Cardiac fibroblast (primary cell): ENCODE measurements around the gene FCRL4.
"Not testable (repeated sequence)": the region's sequence is repeated elsewhere in the genome, so short reads cannot be mapped to it uniquely, and the experiment has no call there.

Experiments used
- DNase-seq, 2 donors: peaks; one replicate each; pipeline versions ENCODE4 v3.0.0 to v3.0.0-alpha.2; 2010; ENCODE audit warnings: low read depth in 2 of 2
- H3K4me3 ChIP-seq, 2 donors: replicated peaks in 1 of 2; 1 replicate in 1 of 2; 2 replicates in 1 of 2; pipeline ENCODE4 v1.5.1; 2011; ENCODE audit warnings: low read depth in 2 of 2, low read length in 2 of 2, mild to moderate bottlenecking in 2 of 2, moderate library complexity in 1 of 2
- TF ChIP-seq, protein P1 (sequence below): IDR thresholded peaks from one replicate; pipeline ENCODE4 v1.5.1; 2011; ENCODE audit warnings: low read depth, mild to moderate bottlenecking, low read length, inconsistent platforms

FCRL4 gene

DNA sequence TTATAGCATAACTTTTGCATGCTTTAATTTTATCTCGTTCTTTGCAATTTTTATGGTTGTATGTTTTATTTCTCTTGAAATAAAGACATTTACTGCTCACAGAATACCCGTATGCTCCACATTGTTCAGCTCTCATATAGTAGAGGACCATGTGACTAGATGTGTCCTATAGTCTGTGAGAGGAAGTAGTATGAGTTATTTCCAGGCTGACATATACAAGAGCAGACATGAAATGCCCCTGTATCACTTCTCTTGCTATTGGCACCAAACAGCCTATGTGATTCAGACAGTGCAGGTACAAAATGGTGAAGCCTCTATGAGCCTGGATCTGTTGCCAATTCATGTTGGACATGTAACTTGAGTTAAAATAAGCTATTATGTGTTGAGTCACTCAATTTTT lies 39.8 kb downstream of the FCRL4 start:
- H3K4me3 ChIP-seq: no peak overlapping the region
- DNase-seq: no peak
- TF ChIP-seq, protein P1, sequence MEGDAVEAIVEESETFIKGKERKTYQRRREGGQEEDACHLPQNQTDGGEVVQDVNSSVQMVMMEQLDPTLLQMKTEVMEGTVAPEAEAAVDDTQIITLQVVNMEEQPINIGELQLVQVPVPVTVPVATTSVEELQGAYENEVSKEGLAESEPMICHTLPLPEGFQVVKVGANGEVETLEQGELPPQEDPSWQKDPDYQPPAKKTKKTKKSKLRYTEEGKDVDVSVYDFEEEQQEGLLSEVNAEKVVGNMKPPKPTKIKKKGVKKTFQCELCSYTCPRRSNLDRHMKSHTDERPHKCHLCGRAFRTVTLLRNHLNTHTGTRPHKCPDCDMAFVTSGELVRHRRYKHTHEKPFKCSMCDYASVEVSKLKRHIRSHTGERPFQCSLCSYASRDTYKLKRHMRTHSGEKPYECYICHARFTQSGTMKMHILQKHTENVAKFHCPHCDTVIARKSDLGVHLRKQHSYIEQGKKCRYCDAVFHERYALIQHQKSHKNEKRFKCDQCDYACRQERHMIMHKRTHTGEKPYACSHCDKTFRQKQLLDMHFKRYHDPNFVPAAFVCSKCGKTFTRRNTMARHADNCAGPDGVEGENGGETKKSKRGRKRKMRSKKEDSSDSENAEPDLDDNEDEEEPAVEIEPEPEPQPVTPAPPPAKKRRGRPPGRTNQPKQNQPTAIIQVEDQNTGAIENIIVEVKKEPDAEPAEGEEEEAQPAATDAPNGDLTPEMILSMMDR: no peak

DNA sequence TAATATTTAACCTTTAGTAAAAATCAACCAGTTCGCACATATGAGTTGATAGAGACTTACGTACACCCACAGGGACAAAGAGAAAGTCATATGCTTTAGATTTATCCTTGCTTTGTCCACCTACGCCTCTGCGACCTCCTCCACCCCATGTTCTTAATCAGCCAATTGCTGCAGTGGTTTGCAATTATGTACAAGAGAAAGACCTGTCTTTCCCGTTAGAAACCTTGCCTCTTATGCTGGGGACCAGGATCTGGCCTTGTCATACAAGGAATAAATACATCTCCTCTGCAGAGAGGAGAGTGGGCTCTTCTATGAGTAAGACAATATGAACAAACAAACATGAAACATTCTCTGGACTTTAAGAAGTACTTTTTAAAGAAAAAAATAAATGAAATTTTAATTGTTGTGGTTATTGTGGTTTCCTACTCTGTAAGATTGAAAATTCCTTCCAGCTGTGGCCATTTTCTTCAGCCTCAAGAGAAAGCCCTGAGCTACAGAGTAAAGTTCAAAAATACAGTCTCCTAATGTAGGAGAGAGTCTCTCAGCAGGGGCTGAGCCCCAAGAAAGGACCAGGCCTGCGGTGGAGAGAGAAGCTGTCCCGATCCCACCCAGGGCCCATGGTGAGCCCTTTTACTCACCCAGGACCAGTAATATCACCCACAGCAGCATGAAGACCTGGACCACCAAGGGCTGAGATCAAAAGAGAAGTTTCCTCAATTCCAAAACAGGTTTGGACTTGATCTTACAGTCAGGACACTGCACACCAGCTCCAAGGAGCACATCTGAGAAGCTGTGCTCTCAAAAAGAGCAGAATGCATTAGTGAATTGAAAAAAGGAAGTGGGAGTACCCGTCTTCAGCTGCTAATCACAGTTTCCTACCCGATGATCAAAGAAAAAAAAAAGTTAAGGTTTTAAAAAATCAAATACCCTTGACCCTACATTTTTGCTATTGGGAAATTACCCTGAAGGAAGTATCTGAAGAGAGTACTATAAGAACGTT lies 45.9 kb downstream of the FCRL4 start, which contains the start of gene FCRL5:
FCRL5 (minus strand) TSS at position 822 of the 1,000 bp plus-strand sequence; CDS start at position 669, 153 bp downstream.
- no peak for DNase-seq
- no peak within 1 kb of the TSS for H3K4me3 ChIP-seq
- TF ChIP-seq, protein P1: no peak

DNA sequence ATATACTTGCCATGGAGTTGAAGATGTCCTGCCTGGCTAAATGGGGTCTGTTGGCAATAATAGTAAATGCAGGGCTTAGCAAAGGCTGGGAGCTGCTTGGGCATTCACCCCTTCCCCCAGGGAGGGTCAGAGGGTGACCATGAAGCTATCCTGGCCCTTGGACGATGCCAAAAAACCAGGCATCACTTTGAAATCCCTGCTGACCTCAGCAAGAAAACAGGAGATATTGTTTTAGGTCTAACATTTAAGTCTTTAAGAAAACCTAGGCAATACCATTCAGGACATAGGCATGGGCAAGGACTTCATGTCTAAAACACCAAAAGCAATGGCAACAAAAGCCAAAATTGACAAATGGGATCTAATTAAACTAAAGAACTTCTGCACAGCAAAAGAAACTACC lies 49.8 kb downstream of the FCRL4 start:
- H3K4me3 ChIP-seq, DNase-seq: not testable (repeated sequence)

DNA sequence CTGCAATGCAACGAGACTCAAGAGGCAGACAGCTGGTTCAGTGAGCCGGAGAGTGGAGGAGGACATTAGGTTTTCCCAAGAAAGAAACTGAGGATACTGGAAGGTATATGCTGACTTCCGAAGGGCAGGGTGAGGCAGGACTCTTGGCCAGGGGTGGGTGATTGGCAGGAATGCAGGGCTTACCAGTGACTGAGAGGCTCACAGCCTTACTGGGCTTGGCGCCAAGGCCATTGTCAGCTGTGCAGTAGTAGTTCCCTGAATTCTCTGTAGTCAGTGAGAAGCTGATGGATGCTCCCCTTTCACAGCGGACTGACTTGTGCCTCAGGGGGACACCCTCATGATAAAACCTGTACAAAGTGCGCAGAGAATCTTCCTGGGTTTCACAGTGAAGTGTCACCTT lies 55.2 kb downstream of the FCRL4 start:
- no peak overlapping the region for H3K4me3 ChIP-seq
- TF ChIP-seq, protein P1: no peak
- no peak for DNase-seq

DNA sequence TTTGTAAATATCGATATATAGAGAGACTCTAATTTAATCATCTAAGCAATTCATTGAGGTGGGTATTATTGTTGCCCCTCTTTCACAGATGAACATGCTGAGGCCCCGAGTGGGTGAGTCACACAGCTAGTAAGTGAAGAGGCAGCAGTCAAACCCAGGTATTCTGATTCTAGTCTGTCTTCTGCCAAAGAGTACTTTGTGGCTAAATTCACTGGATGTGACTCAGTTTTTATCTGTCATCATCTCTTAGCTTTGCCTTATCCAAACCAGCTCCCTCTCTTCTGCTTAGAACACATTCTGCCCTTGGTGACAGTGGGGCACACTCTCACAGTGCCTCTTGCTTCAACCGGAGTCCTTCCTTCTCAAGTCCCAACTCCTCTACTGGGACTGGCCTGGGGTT lies 57.0 kb downstream of the FCRL4 start:
- TF ChIP-seq, protein P1: no peak
- H3K4me3 ChIP-seq: no peak overlapping the region
- DNase-seq: no peak

DNA sequence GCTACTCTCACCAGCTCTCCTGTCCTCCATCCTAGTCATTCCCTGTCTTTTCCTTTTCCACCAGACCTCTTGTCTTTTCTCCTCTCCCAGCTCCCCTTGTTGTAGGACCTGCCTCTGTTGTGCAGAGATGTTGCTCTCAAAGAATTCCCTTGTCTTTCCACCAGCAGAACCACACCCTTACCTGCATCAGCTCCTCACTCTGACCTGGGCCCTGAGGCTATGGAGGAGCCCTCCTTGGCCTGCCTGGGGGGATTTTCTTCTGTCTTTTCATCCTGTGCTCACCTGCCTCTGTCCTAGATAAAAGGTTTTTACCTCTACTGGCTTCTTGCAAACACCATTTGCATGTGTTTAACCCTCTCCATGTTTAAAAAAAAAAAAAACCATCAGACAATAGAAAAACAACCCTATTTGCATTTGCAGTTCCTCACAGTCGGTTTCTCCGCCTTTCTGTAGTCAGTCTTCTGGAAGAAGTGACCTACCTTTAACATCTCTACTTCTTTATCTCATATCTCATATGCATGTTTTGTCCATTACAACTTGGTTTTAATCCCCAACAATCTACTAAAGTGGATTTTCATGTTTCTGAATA lies 57.6 kb downstream of the FCRL4 start:
- TF ChIP-seq, protein P1: no peak
- DNase-seq: no peak
- H3K4me3 ChIP-seq: no peak overlapping the region

DNA sequence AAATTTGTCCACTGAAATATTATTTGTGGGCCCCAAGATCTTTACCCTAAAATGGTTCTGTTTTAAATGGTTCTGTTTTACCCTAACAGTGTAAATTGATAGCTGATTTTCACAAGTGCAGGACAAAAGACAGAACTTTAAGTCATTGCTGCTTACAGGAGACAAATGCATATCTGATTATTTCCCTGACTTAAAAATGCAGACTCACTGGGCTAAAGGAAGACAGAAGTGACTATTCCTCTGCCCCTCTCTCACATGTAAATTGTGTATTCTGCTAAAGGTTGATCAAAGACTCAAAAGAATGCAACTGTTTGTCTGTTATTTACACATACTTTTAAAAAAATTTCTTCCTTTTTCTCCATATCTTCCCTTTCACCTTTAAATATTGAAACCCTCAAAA lies 58.3 kb downstream of the FCRL4 start:
- H3K4me3 ChIP-seq: no peak overlapping the region
- no peak for DNase-seq
- TF ChIP-seq, protein P1: no peak
